ENCODE data around the gene MRM2.

DNA sequence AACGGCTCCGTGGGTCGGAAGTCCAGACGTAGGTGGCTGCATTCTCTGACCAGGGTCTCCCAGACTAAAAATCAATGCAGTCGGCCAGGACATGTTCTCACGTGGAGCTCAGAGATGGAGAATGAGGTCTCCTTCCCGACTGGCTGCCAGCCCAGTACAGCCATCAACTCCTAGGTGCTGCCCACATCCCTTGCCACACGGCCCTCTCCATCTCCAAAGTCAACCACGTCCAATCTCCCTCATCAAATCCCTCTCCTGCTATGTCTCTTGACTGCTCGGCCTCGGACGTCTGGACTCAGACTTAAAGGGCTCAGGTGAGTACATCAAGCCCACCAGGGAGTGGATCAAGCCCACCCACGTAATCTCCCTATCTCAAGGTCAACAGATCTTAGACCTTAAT lies 16.2 kb downstream of the MRM2 start:
- TF ChIP-seq, protein P1, sequence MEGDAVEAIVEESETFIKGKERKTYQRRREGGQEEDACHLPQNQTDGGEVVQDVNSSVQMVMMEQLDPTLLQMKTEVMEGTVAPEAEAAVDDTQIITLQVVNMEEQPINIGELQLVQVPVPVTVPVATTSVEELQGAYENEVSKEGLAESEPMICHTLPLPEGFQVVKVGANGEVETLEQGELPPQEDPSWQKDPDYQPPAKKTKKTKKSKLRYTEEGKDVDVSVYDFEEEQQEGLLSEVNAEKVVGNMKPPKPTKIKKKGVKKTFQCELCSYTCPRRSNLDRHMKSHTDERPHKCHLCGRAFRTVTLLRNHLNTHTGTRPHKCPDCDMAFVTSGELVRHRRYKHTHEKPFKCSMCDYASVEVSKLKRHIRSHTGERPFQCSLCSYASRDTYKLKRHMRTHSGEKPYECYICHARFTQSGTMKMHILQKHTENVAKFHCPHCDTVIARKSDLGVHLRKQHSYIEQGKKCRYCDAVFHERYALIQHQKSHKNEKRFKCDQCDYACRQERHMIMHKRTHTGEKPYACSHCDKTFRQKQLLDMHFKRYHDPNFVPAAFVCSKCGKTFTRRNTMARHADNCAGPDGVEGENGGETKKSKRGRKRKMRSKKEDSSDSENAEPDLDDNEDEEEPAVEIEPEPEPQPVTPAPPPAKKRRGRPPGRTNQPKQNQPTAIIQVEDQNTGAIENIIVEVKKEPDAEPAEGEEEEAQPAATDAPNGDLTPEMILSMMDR (IDR thresholded peaks at IDR 0.05): no peak
- no peak for TF ChIP-seq POLR2A (IDR thresholded peaks at IDR 0.05)

Data from adrenal gland (tissue), 5 donors.